Measurements from ENCODE around the gene ACP7. TPM values are rescaled to one million over a fixed set of nuclear protein-coding genes. Genes with fewer than 3 reads are reported as not detected.
"Not testable (repeated sequence)": the region's sequence is repeated elsewhere in the genome, so short reads cannot be mapped to it uniquely, and the experiment has no call there.

The ACP7 gene
- total RNA-seq, 1 experiment from 2014 or later, result 0.32 TPM

GRCh38 chr19:39129116-39129515 lies 44.9 kb downstream of the ACP7 start:
- DNase-seq (ENCODE audit: extremely low read depth, low read depth), result no peak

- DNase-seq (ENCODE audit: extremely low read depth, low read depth), result no peak
Observed at GRCh38 chr19:39130337-39131254, 46.4 kb downstream of the ACP7 start.

GRCh38 chr19:39131255-39131755 lies 47.1 kb downstream of the ACP7 start:
- no peak for DNase-seq (ENCODE audit: extremely low read depth, low read depth)

GRCh38 chr19:39132344-39132969 lies 48.3 kb downstream of the ACP7 start:
- DNase-seq (ENCODE audit: extremely low read depth, low read depth), result no peak

GRCh38 chr19:39133431-39134270 lies 49.5 kb downstream of the ACP7 start:
- DNase-seq (ENCODE audit: extremely low read depth, low read depth), result no peak

GRCh38 chr19:39135701-39136100 lies 51.5 kb downstream of the ACP7 start:
- no peak for DNase-seq (ENCODE audit: extremely low read depth, low read depth)

- no peak for DNase-seq (ENCODE audit: extremely low read depth, low read depth)
Observed at GRCh38 chr19:39136225-39136940, 52.2 kb downstream of the ACP7 start.

- no peak for DNase-seq (ENCODE audit: extremely low read depth, low read depth)
Observed at GRCh38 chr19:39137131-39137530, 53.0 kb downstream of the ACP7 start.

GRCh38 chr19:39138221-39139211 lies 54.3 kb downstream of the ACP7 start:
- no peak for DNase-seq (ENCODE audit: extremely low read depth, low read depth)

GRCh38 chr19:39139305-39139874 lies 55.2 kb downstream of the ACP7 start:
- DNase-seq (ENCODE audit: extremely low read depth, low read depth), result no peak

- no peak for DNase-seq (ENCODE audit: extremely low read depth, low read depth)
Observed at GRCh38 chr19:39139971-39140453, 55.8 kb downstream of the ACP7 start.

GRCh38 chr19:39140594-39140993 lies 56.4 kb downstream of the ACP7 start:
- no peak for DNase-seq (ENCODE audit: extremely low read depth, low read depth)

- no peak for DNase-seq (ENCODE audit: extremely low read depth, low read depth)
Observed at GRCh38 chr19:39141929-39142328, 57.8 kb downstream of the ACP7 start.

- DNase-seq (ENCODE audit: extremely low read depth, low read depth), result no peak
Observed at GRCh38 chr19:39142630-39143029, 58.5 kb downstream of the ACP7 start.

- DNase-seq (ENCODE audit: extremely low read depth, low read depth), result not testable (repeated sequence)
Observed at GRCh38 chr19:39143757-39144289, 59.7 kb downstream of the ACP7 start.

GRCh38 chr19:39144290-39145071 lies 60.3 kb downstream of the ACP7 start:
- no peak for DNase-seq (ENCODE audit: extremely low read depth, low read depth)

- DNase-seq (ENCODE audit: extremely low read depth, low read depth), result no peak
Observed at GRCh38 chr19:39145180-39145953, 61.2 kb downstream of the ACP7 start.

Measured in NCI-H460 (cell line).